SK-N-SH (cell line): ENCODE measurements around the gene CCDC15. TPM values are rescaled to one million over a fixed set of nuclear protein-coding genes. Genes with fewer than 3 reads are reported as not detected.

ENCODE experiments used
- CTCF ChIA-PET: fragments of 300-600, 350-600 bp; formaldehyde crosslinking; extraction: SDS; loops from one replicate; lab custom pipeline; 2021; lab: Yijun Ruan, JAX
- POLR2A ChIA-PET: fragments of 350-600 bp; sonication (Branson Sonifier 250); formaldehyde crosslinking; extraction: SDS; loops from one replicate; lab custom pipeline; 2020; ENCODE audit warnings: antibody characterized with exemption, inconsistent platforms; lab: Yijun Ruan, JAX
- DNase-seq: peaks from one replicate; pipeline ENCODE4 v3.0.0; 2012
- H2AFZ ChIP-seq: fragments of 200-600 bp; sonication (generic); 2 replicates; pipeline ENCODE4 v1.8.1; 2016; ENCODE audit warnings: antibody characterized with exemption, mild to moderate bottlenecking, low read depth
- H3F3A ChIP-seq: fragments of 200-600 bp; sonication (generic); replicated peaks from 2 replicates; pipeline ENCODE3; 2016; ENCODE audit warnings: antibody characterized with exemption, mild to moderate bottlenecking; ENCODE audit not compliant: insufficient read depth
- H3K27ac ChIP-seq, 2 experiments: fragments of 200-500 bp in 1 of 2; fragments of 200-600 bp in 1 of 2; sonication (Bioruptor generic) in 1 of 2; sonication (generic), shearing (Covaris generic) in 1 of 2; 2 replicates each; pipeline versions ENCODE4 v1.5.1 to v1.6.1; 2014 to 2016; ENCODE audit warnings: low read depth in 2 of 2, inconsistent platforms in 1 of 2, low read length in 1 of 2, mild to moderate bottlenecking in 1 of 2, mixed read lengths in 1 of 2
- H3K27me3 ChIP-seq: fragments of 200-600 bp; sonication (generic), shearing (Covaris generic); 2 replicates; pipeline ENCODE4 v1.6.1; 2016; ENCODE audit warnings: mixed run types; ENCODE audit not compliant: insufficient read depth
- H3K36me3 ChIP-seq, 2 experiments: fragments of 200-500 bp in 1 of 2; fragments of 200-600 bp in 1 of 2; sonication (Bioruptor generic) in 1 of 2; sonication (generic) in 1 of 2; replicated peaks in 1 of 2; 2 replicates each; pipeline versions ENCODE3 to v1.5.1; 2014 to 2016; ENCODE audit warnings: low read length in 1 of 2, mild to moderate bottlenecking in 1 of 2; ENCODE audit not compliant: insufficient read depth in 2 of 2, control insufficient read depth in 1 of 2
- H3K4me1 ChIP-seq, 2 experiments: fragments of 200-500 bp in 1 of 2; fragments of 200-600 bp in 1 of 2; sonication (Bioruptor generic) in 1 of 2; sonication (generic), shearing (Covaris generic) in 1 of 2; 2 replicates each; pipeline versions ENCODE4 v1.5.1 to v1.6.1; 2014 to 2016; ENCODE audit warnings: low read depth in 1 of 2, low read length in 1 of 2, mixed run types in 1 of 2; ENCODE audit not compliant: insufficient read depth in 2 of 2, control insufficient read depth in 1 of 2
- H3K4me2 ChIP-seq: fragments of 200-600 bp; sonication (generic), shearing (Covaris generic); 2 replicates; pipeline ENCODE4 v1.6.1; 2017; ENCODE audit warnings: mixed run types
- H3K4me3 ChIP-seq, 2 experiments: fragments of 200-500 bp in 1 of 2; fragments of 200-600 bp in 1 of 2; sonication (Bioruptor generic) in 1 of 2; sonication (generic), shearing (Covaris generic) in 1 of 2; 2 replicates each; pipeline versions ENCODE4 v1.5.1 to v1.8.1; 2014 to 2016; ENCODE audit warnings: low read depth in 2 of 2, inconsistent platforms in 1 of 2, low read length in 1 of 2, mild to moderate bottlenecking in 1 of 2, mixed read lengths in 1 of 2, moderate library complexity in 1 of 2
- H3K79me2 ChIP-seq: fragments of 200-600 bp; sonication (generic); 2 replicates; pipeline ENCODE4 v1.8.1; 2017; ENCODE audit warnings: mild to moderate bottlenecking; ENCODE audit not compliant: insufficient read depth
- H3K9ac ChIP-seq: fragments of 200-600 bp; sonication (generic); 2 replicates; pipeline ENCODE4 v1.6.1; 2017; ENCODE audit warnings: mixed run types
- H3K9me2 ChIP-seq: fragments of 200-600 bp; sonication (generic); 2 replicates; pipeline ENCODE4 v1.6.1; 2017; ENCODE audit warnings: mixed run types
- H3K9me3 ChIP-seq: fragments of 200-600 bp; sonication (generic); 2 replicates; pipeline ENCODE4 v1.6.1; 2017; ENCODE audit warnings: mixed run types, mild to moderate bottlenecking, moderate library complexity
- H4K20me1 ChIP-seq: fragments of 200-600 bp; sonication (generic); 2 replicates; pipeline ENCODE4 v1.6.1; 2017; ENCODE audit warnings: mild to moderate bottlenecking, mixed run types; ENCODE audit not compliant: insufficient read depth
- EZH2phosphoT487 ChIP-seq: fragments of 200-600 bp; sonication (generic); IDR thresholded peaks from 2 replicates; pipeline ENCODE4 v1.6.1; 2017; ENCODE audit warnings: low read depth, mixed run types, mild to moderate bottlenecking, antibody characterized with exemption, moderate library complexity, borderline replicate concordance
- FOXM1 ChIP-seq: IDR thresholded peaks from 2 replicates; pipeline ENCODE4 v1.4.0; 2012; ENCODE audit warnings: low read depth, mild to moderate bottlenecking
- GABPA ChIP-seq: IDR thresholded peaks from 2 replicates; pipeline ENCODE4 v1.4.0; 2012; ENCODE audit warnings: low read depth, mild to moderate bottlenecking
- GATA2 ChIP-seq: sonication (generic); formaldehyde crosslinking; IDR thresholded peaks from 2 replicates; pipeline ENCODE4 v1.5.0; 2020; ENCODE audit warnings: mild to moderate bottlenecking, missing genetic modification reagents
- JUND ChIP-seq: IDR thresholded peaks from 2 replicates; pipeline ENCODE4 v1.4.0; 2012
- NRF1 ChIP-seq: IDR thresholded peaks from 2 replicates; pipeline ENCODE4 v1.6.1; 2012; ENCODE audit warnings: low read depth, mild to moderate bottlenecking, low read length
- PBX3 ChIP-seq: IDR thresholded peaks from 2 replicates; pipeline ENCODE4; 2012
- RAD21 ChIP-seq: IDR thresholded peaks from 2 replicates; pipeline ENCODE4 v1.6.1; 2012; ENCODE audit warnings: mild to moderate bottlenecking, low read length
- REST ChIP-seq: IDR thresholded peaks from 2 replicates; pipeline ENCODE4 v1.6.1; 2012; ENCODE audit warnings: mild to moderate bottlenecking, low read depth, low read length, moderate library complexity
- RFX5 ChIP-seq: IDR thresholded peaks from 2 replicates; pipeline ENCODE4 v1.6.1; 2012; ENCODE audit warnings: mild to moderate bottlenecking, improper control_type of control experiment, low read length
- RXRA ChIP-seq: IDR thresholded peaks from 2 replicates; pipeline ENCODE4 v1.4.0; 2012; ENCODE audit warnings: low read depth, mild to moderate bottlenecking, borderline replicate concordance
- TEAD4 ChIP-seq: IDR thresholded peaks from 2 replicates; pipeline ENCODE4 v1.4.0; 2012; ENCODE audit warnings: mild to moderate bottlenecking, borderline replicate concordance; ENCODE audit not compliant: insufficient read depth
- YY1 ChIP-seq: IDR thresholded peaks from 2 replicates; pipeline ENCODE4 v1.4.0; 2012; ENCODE audit warnings: low read depth, mild to moderate bottlenecking
- WGBS: methylation state at CpG from one replicate; pipeline ENCODE4 v1.1.6; 2017; ENCODE audit warnings: low lambda C conversion rate; 5-methylcytosine and 5-hydroxymethylcytosine counted together
- polyA plus RNA-seq, 3 experiments: library from polyadenylated mRNA; depleted of rRNA; stranded (reverse); fragments of >200 nt; gene quantifications; 2 replicates each; pipeline ENCODE4 v1.2.3, GENCODE V29; 2012

The CCDC15 gene
- polyA plus RNA-seq, 1 of the 3 experiments (the other 2 are of a cell fraction), result 0.69 TPM

- H3K27me3 ChIP-seq, result no peaks in the 10 kb centered on the region
- H3K4me2 ChIP-seq, result no peak overlapping the region
- no peak overlapping the region for H3K9ac ChIP-seq
- H3K9me3 ChIP-seq, result no peaks in the 10 kb centered on the region
- H3K4me1 ChIP-seq, result no peaks in the 10 kb centered on the region; a peak in 1 of 4 replicates
- no peak overlapping the region for H2AFZ ChIP-seq
- H3F3A ChIP-seq, result no peaks in the 10 kb centered on the region
- DNase-seq, result no peak
- no peaks in the 10 kb centered on the region for H3K79me2 ChIP-seq
- H3K9me2 ChIP-seq, result no peaks in the 10 kb centered on the region
- POLR2A ChIA-PET, result no interaction called here
- WGBS, result 85% methylated on average over 5 of the region's 5 CpGs
- no peak overlapping the region for H3K4me3 ChIP-seq
- TF ChIP-seq EZH2phosphoT487 (no peak), RAD21 (no peak), NRF1 (no peak), TEAD4 (no peak), GATA2 (CRISPR knock-in tag) (no peak), RFX5 (no peak), FOXM1 (no peak), PBX3 (no peak), JUND (no peak), GABPA (no peak), YY1 (no peak)
- CTCF ChIA-PET, result interaction anchor here (0.8 to 2.4 kb wide), 3 partner anchors 11 to 462 kb away, joined by 3 to 9 read pairs (median 4); partner anchors contain the start of gene CCDC15
- no peak overlapping the region for H3K27ac ChIP-seq
- H3K36me3 ChIP-seq, result no peaks in the 10 kb centered on the region
- H4K20me1 ChIP-seq, result no peaks in the 10 kb centered on the region
Measured at GRCh38 chr11:124943254-124943616, 10.8 kb upstream of the CCDC15 start.

- CTCF ChIA-PET, result interaction anchor here (0.8 to 2.4 kb wide), 4 partner anchors 10 to 462 kb away, joined by 3 to 9 read pairs (median 4); partner anchors contain the start of gene CCDC15
- no peak for DNase-seq
- H3K4me1 ChIP-seq, result no peaks in the 10 kb centered on the region; a peak in 1 of 4 replicates
- H3K36me3 ChIP-seq, result no peaks in the 10 kb centered on the region
- H2AFZ ChIP-seq, result no peak overlapping the region
- no peak for TF ChIP-seq RXRA
- TF ChIP-seq NRF1, result no peak
- no peaks in the 10 kb centered on the region for H4K20me1 ChIP-seq
- no peaks in the 10 kb centered on the region for H3K9me2 ChIP-seq
- no peaks in the 10 kb centered on the region for H3K79me2 ChIP-seq
- POLR2A ChIA-PET, result no interaction called here
- no peak overlapping the region for H3K27ac ChIP-seq
- WGBS, result 28% methylated on average over 1 of the region's 1 CpG
- H3K4me3 ChIP-seq, result no peak overlapping the region
- no peak overlapping the region for H3K4me2 ChIP-seq
- H3K9me3 ChIP-seq, result 0 out of 2 replicates have a peak, but pooled peaks cover 4% of the 10 kb centered on the region
- H3K27me3 ChIP-seq, result no peaks in the 10 kb centered on the region
- H3K9ac ChIP-seq, result no peak overlapping the region
- H3F3A ChIP-seq, result no peaks in the 10 kb centered on the region
Measured at GRCh38 chr11:124943741-124944140, 10.3 kb upstream of the CCDC15 start.

- Histone ChIP-seq H3K9me3 (0 out of 2 replicates have a peak, but pooled peaks cover 4% of the 10 kb centered on the region), H3K9me2 (no peaks in the 10 kb centered on the region), H3K27me3 (no peaks in the 10 kb centered on the region), H3K27ac (no peak overlapping the region), H3K4me1 (no peaks in the 10 kb centered on the region; a peak in 1 of 4 replicates), H2AFZ (no peak overlapping the region), H3K36me3 (no peaks in the 10 kb centered on the region), H3K4me3 (no peak overlapping the region), H4K20me1 (no peaks in the 10 kb centered on the region), H3K4me2 (no peak overlapping the region), H3K79me2 (no peaks in the 10 kb centered on the region), H3F3A (no peaks in the 10 kb centered on the region), H3K9ac (no peak overlapping the region)
- TF ChIP-seq RFX5, result no peak
- no peak for TF ChIP-seq RAD21
- no peak for TF ChIP-seq REST
- POLR2A ChIA-PET, result no interaction called here
- DNase-seq, result no peak
- 71% methylated on average over 3 of the region's 3 CpGs for WGBS
- CTCF ChIA-PET, result interaction anchor here (1.1 kb wide), 1 partner anchor 147 kb away, joined by 3 read pairs; no protein-coding TSS in a partner anchor
Measured at GRCh38 chr11:124944565-124944964, 9.4 kb upstream of the CCDC15 start.
